GM21529 (cell line): ENCODE measurements around the gene ADRA2A.

Source experiments
- ATAC-seq: cut with Tn5 transposase; IDR thresholded peaks from one replicate; pipeline ENCODE4 v1.9.1; 2021; ENCODE audit not compliant: unreplicated experiment

ADRA2A gene

GRCh38 chr10:111083222-111084095, 6.6 kb downstream of the ADRA2A start:
- ATAC-seq, result no peak

GRCh38 chr10:111084366-111085255, 7.8 kb downstream of the ADRA2A start:
- ATAC-seq, result no peak

GRCh38 chr10:111085690-111086353, 9.0 kb downstream of the ADRA2A start:
- ATAC-seq, result no peak

- ATAC-seq, result no peak
These were observed 9.7 kb downstream of the ADRA2A start for GRCh38 chr10:111086574-111086973.

DNA sequence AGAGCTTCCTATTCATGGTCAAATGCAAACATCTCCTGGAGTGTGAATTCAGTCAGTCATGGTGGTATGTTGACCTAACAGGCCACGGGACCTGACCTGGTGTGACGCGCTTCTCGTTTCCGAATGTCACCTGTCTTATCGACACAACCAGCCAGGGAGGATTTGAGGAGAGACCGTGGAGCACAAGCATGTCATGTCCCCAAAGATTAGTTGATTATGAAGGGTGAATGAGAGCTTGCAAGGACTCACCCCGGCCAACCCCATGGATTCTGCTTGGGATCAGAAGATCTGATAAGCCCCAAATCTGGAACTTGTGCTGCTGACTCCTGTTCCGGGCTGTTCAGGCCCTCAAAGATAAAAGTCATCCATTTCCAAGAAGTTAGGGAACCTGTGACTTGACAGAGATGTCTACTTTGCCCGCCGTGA, 10.5 kb downstream of the ADRA2A start:
- ATAC-seq, result no peak

DNA sequence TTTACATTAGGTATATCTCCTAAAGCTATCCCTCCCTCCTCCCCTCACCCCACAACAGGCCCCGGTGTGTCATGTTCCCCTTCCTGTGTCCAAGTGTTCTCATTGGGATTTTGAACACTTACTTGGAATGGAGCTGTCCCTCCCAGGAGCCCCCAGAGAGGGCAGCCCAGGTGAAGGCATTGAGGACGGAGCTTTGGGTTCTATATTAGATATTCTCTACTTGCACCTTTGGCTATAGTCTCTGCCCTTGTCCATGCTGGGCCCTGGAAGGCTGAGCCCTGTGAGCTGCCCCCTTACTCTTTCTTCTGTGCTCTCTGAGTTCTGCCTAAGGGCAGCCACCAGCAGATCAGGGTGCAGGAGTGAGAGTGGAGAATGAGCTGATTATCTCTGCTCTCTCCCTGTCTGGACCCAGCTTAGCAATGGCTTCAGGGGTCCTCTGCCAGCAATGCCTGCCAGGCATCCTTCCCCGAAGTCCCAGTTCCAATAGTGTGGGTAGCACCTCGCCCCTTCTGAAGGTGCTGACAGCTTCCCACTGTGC, 11.2 kb downstream of the ADRA2A start:
- ATAC-seq, result no peak

- ATAC-seq, result no peak
These were observed 12.5 kb downstream of the ADRA2A start for GRCh38 chr10:111089293-111089692.

DNA sequence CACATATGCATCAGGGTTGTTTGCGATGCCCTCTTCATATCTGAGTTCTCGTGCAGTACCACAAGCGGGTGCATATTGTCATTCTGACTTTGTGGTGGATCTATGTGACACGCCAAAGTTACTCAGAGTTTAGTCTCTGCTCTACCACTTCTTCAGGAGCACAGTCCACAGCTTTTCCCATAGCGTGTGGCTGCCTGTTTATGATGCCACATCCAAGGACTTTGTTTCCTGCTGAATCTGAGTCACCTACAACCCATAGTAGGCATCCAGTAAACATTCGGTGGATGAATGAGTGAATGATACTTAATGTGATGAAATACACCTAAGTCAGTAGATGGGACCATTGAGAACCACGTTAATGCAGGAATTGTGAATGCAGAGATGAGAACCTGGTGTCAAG, 15.0 kb downstream of the ADRA2A start:
- no peak for ATAC-seq

- no peak for ATAC-seq
These were observed 17.0 kb downstream of the ADRA2A start for GRCh38 chr10:111093741-111094380.

DNA sequence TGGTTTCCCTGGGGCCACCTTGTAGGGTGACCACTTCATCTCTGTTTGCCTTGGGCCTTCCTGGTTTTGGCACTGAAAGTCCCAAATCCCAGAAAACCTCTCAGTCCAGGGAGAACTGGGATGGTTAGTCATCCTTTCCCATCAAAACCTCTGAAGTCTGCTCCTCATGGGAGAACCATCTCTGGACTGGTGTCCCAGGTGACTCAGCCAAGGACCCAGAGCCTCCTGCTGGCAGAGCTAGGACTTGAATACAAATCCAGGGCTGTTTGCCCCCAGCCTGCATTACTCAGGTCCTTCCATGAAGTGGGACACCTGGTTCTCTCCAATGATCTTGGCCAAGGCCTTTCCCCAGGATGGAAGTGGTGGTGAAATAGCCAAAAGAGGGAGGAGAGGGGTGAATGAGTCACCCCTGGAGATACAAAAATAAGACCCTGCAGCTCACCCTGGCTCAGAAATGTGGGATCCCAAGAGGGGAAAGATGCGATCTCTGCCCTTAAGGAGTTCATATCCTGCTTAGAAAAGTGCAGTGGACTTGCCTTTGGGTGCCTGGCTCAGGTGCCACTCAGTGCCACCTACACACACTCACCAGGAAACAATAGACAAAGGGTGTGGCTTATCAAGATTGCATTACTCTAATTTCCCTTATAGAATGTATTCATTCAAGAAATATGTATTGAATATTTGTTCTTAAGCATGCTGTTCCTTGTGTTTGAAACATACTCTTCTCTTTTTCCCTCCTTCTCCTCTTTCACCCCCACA, 22.0 kb downstream of the ADRA2A start:
- ATAC-seq, result no peak

- ATAC-seq, result no peak
These were observed 23.4 kb downstream of the ADRA2A start for GRCh38 chr10:111100198-111100597.

GRCh38 chr10:111101796-111102195, 25.0 kb downstream of the ADRA2A start:
- no peak for ATAC-seq

GRCh38 chr10:111102359-111102837, 25.6 kb downstream of the ADRA2A start:
- ATAC-seq, result no peak

GRCh38 chr10:111103196-111103840, 26.5 kb downstream of the ADRA2A start:
- ATAC-seq, result no peak

- no peak for ATAC-seq
These were observed 28.0 kb downstream of the ADRA2A start for GRCh38 chr10:111104811-111105210.

DNA sequence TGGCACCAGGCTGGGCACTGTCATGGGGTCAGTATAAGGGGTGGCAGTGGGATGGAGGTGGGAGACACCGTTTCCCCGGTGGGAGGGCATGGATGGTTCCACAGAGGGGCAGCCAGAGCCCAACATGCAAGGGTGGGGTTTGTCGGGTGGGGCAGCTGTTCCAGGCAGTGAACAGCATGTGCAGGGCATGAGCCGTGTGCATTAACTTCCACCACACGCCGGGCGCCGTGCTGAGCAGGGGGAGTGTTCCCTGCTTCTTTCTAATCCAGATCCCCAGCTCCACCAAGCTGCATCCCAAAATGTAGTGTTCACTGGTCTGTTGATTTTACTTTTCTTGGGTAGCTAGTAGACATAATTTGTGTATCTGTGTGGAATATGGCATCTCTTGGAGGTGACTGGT, 29.3 kb downstream of the ADRA2A start:
- no peak for ATAC-seq

DNA sequence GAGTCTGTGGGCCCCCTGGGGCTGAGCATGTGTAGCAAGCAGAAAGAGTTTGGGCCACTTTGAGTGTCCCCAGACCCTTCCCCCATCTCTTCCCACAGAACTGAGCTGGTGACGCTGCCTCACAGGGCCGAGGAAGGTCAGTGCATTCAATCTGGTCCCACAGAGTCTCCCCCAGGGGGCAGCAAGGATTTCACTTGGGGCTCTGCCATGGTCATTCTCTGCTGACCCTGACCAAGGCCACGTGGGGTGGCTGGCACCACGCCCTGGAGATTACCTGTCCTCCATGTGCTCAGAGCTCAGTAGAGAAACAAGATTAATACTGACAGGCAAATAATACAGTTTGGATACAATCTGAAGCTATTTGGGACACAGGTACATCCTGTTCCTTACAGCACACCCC, 30.2 kb downstream of the ADRA2A start:
- ATAC-seq, result no peak

DNA sequence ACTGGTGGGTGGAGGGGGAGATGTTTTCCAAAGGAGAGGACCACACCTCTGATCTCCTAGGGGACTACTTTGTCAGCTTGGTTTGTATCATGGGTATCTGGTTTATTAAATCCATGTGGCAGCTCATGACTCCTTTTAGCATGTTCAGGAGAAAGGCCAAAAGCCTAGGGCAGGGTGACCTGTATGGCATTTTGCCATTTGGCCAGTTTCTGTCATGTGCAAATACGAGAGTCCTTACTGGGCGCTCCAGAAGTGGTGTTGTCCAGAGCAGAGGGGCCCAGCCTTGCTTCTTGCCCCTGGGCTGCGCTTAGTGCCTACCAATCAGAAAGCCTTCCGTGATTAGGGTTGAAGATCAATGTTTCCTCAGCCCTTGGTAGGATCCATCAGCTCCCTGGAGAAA, 31.0 kb downstream of the ADRA2A start:
- ATAC-seq, result no peak

- no peak for ATAC-seq
These were observed 31.6 kb downstream of the ADRA2A start for GRCh38 chr10:111108441-111108840.
